Astrocyte (in vitro differentiated cells and primary cell): Measurements from ENCODE around the gene TIAL1.

ENCODE experiments used
- CTCF ChIP-seq: IDR thresholded peaks from 2 replicates; pipeline ENCODE4 v1.5.1; 2011; ENCODE audit warnings: low read depth, mild to moderate bottlenecking, inconsistent platforms, low read length, moderate library complexity; ENCODE audit not compliant: insufficient read depth
- EZH2 ChIP-seq: IDR thresholded peaks from 2 replicates; pipeline ENCODE4 v1.6.1; 2012; ENCODE audit warnings: mild to moderate bottlenecking, low read length, inconsistent platforms; ENCODE audit not compliant: insufficient read depth

- TF ChIP-seq CTCF (no peak), EZH2 (no peak)
Measured at GRCh38 chr10:119619215-119619614, 22.5 kb upstream of the TIAL1 start.
